GM18868 (cell line): Measurements from ENCODE around the gene PGS1.

Experiments
- ATAC-seq: cut with Tn5 transposase; IDR thresholded peaks from one replicate; pipeline ENCODE4 v1.9.1; 2021; ENCODE audit warnings: mild to moderate bottlenecking, moderate library complexity; ENCODE audit not compliant: unreplicated experiment

The PGS1 gene

GRCh38 chr17:78469443-78469842 lies 91.0 kb downstream of the PGS1 start:
- ATAC-seq: no peak

- no peak for ATAC-seq
Measured at GRCh38 chr17:78471635-78472034, 93.2 kb downstream of the PGS1 start.

GRCh38 chr17:78472035-78472905 lies 93.8 kb downstream of the PGS1 start:
- no peak for ATAC-seq

- no peak for ATAC-seq
Measured at GRCh38 chr17:78473951-78474613, 95.6 kb downstream of the PGS1 start.
